ENCODE data around the gene LPCAT3.

DNA sequence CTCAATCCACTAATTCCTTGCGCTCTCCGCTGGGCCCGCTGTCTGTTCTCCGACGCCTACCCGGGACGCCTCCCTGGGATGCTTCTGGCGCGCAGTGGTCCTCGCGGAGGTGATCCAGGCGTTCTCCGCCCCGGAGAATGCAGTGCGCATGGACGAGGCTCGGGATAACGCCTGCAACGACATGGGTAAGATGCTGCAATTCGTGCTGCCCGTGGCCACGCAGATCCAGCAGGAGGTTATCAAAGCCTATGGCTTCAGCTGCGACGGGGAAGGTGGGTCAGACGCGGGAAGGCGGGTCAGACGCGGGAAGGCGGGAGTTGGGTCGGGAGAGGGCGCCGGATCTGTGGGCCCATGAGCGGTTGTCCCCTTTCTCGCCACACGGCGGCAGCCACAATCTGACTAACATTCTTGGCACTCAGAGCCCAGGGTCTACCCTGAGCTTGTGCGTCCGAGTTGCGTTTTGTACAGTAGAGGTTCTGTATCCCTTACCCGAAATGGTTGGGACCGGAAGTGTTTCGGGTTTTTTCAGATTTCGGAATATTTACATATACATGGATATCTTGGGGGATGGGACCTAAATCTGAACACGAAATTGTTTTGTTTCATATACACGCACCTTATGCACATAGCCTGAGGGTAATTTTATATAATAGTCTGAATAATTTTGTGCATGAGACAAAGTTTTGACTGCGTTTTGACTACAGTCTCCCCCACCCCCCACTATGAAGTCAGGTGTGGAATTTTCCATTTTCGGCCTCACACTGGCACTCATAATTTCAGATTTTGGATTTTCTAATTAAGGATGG lies 73.7 kb downstream of the LPCAT3 start:
- TF ChIP-seq, protein P1, sequence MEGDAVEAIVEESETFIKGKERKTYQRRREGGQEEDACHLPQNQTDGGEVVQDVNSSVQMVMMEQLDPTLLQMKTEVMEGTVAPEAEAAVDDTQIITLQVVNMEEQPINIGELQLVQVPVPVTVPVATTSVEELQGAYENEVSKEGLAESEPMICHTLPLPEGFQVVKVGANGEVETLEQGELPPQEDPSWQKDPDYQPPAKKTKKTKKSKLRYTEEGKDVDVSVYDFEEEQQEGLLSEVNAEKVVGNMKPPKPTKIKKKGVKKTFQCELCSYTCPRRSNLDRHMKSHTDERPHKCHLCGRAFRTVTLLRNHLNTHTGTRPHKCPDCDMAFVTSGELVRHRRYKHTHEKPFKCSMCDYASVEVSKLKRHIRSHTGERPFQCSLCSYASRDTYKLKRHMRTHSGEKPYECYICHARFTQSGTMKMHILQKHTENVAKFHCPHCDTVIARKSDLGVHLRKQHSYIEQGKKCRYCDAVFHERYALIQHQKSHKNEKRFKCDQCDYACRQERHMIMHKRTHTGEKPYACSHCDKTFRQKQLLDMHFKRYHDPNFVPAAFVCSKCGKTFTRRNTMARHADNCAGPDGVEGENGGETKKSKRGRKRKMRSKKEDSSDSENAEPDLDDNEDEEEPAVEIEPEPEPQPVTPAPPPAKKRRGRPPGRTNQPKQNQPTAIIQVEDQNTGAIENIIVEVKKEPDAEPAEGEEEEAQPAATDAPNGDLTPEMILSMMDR (IDR thresholded peaks at IDR 0.05) = peak; percentile 87
- TF ChIP-seq TCF7L2 (IDR thresholded peaks at IDR 0.05; ENCODE audit: low read depth, low read length) (no peak; the same call in 1 of the 2 replicates), POLR2AphosphoS5 (IDR thresholded peaks at IDR 0.05; ENCODE audit: low read depth, low read length) (no peak), SIN3A (IDR thresholded peaks at IDR 0.05; ENCODE audit: borderline replicate concordance, insufficient read depth, low read depth, low read length) (no peak)
- TF ChIP-seq, protein P2, sequence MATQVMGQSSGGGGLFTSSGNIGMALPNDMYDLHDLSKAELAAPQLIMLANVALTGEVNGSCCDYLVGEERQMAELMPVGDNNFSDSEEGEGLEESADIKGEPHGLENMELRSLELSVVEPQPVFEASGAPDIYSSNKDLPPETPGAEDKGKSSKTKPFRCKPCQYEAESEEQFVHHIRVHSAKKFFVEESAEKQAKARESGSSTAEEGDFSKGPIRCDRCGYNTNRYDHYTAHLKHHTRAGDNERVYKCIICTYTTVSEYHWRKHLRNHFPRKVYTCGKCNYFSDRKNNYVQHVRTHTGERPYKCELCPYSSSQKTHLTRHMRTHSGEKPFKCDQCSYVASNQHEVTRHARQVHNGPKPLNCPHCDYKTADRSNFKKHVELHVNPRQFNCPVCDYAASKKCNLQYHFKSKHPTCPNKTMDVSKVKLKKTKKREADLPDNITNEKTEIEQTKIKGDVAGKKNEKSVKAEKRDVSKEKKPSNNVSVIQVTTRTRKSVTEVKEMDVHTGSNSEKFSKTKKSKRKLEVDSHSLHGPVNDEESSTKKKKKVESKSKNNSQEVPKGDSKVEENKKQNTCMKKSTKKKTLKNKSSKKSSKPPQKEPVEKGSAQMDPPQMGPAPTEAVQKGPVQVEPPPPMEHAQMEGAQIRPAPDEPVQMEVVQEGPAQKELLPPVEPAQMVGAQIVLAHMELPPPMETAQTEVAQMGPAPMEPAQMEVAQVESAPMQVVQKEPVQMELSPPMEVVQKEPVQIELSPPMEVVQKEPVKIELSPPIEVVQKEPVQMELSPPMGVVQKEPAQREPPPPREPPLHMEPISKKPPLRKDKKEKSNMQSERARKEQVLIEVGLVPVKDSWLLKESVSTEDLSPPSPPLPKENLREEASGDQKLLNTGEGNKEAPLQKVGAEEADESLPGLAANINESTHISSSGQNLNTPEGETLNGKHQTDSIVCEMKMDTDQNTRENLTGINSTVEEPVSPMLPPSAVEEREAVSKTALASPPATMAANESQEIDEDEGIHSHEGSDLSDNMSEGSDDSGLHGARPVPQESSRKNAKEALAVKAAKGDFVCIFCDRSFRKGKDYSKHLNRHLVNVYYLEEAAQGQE (IDR thresholded peaks at IDR 0.05; ENCODE audit: insufficient read depth in 1 of 2, low read depth in 2 of 2, low read length in 1 of 2) = no peak

All from Panc1 (cell line).